ENCODE results near the gene NDUFAF2. TPM values are rescaled to one million over a fixed set of nuclear protein-coding genes. Genes with fewer than 3 reads are reported as not detected.

The NDUFAF2 gene
- total and polyA plus RNA-seq, 10 of the 15 experiments (the other 5 are each of a cell fraction or from before 2014, with no cell fraction given): 22.4 to 121 (median 65.3) TPM

- FAIRE-seq (no peak), ATAC-seq (no peak), DNase-seq (ENCODE audit: low read depth, low spot score) (no peak)
- Histone ChIP-seq H4K20me1 (ENCODE audit: control insufficient read depth, insufficient read depth) (no peaks in the 10 kb centered on the region), H2AFZ (ENCODE audit: control insufficient read depth, low read depth, low read length) (no peak overlapping the region), H3K36me3 (ENCODE audit: control insufficient read depth in 2 of 2, insufficient read depth in 2 of 2, low read length in 1 of 2) (no peaks in the 10 kb centered on the region), H3K4me3 (no peak overlapping the region), H3K4me1 (ENCODE audit: control insufficient read depth, insufficient read depth, low read length) (no peaks in the 10 kb centered on the region), H3K27me3 (replicated peaks in 1 of 2; ENCODE audit: control insufficient read depth in 2 of 2, insufficient read depth in 2 of 2, low read length in 1 of 2) (no peaks in the 10 kb centered on the region), H3K9me3 (replicated peaks; ENCODE audit: control insufficient read depth, insufficient read depth, low read length) (no peaks in the 10 kb centered on the region), H3K4me2 (ENCODE audit: control insufficient read depth, insufficient read depth) (no peak overlapping the region), H3K79me2 (ENCODE audit: control insufficient read depth, insufficient read depth, low read length) (no peaks in the 10 kb centered on the region), H3K27ac (ENCODE audit: control insufficient read depth, insufficient read depth) (no peak overlapping the region), H3K9ac (ENCODE audit: control insufficient read depth, insufficient read depth, low read length) (no peak overlapping the region)
- BruUV-seq (replicated peaks): no TSS peak
- ChIA-PET CTCF (interaction anchor here (1.1 to 1.5 kb wide), 3 partner anchors 160 to 487 kb away, joined by 3 to 5 read pairs (median 5); no protein-coding TSS in a partner anchor), SMC1A (ENCODE audit: uncharacterized antibody, unreplicated experiment) (interaction anchor here (0.5 to 2.5 kb wide), 3 partner anchors 11 to 1183 kb away, joined by 3 to 11 read pairs (median 4); no protein-coding TSS in a partner anchor), RAD21 (ENCODE audit: unreplicated experiment) (no interaction called here), POLR2A (no interaction called here)
- intact Hi-C loops (cut with micrococcal nuclease; ENCODE audit: unreplicated experiment): no loop called here
- in situ Hi-C loops (cut with MboI): no loop called here
- WGBS (ENCODE audit: insufficient coverage, insufficient replicate concordance, low lambda C conversion rate, missing lambda C conversion rate): 0% methylated on average over 1 of the region's 1 CpG
- TF ChIP-seq YBX1 (IDR thresholded peaks at IDR 0.05): no peak
- TF ChIP-seq FOXK2 (IDR thresholded peaks at IDR 0.05): no peak
- no peak for TF ChIP-seq BMI1 (IDR thresholded peaks at IDR 0.05; ENCODE audit: borderline replicate concordance)
- no peak for TF ChIP-seq ZNF687 (IDR thresholded peaks at IDR 0.05)
- TF ChIP-seq SUZ12 (IDR thresholded peaks at IDR 0.05; ENCODE audit: unreplicated experiment): no peak
- no peak for TF ChIP-seq CREM (IDR thresholded peaks at IDR 0.05; ENCODE audit: low read depth)
- TF ChIP-seq MAX (IDR thresholded peaks at IDR 0.05; ENCODE audit: low read depth, low read length): no peak
Observed at GRCh38 chr5:61171479-61171878, 226.5 kb downstream of the NDUFAF2 start.
